ENCODE results near the gene SLC15A1.

- no peak for TF ChIP-seq POLR2A (IDR thresholded peaks at IDR 0.05)
- TF ChIP-seq, protein P1, sequence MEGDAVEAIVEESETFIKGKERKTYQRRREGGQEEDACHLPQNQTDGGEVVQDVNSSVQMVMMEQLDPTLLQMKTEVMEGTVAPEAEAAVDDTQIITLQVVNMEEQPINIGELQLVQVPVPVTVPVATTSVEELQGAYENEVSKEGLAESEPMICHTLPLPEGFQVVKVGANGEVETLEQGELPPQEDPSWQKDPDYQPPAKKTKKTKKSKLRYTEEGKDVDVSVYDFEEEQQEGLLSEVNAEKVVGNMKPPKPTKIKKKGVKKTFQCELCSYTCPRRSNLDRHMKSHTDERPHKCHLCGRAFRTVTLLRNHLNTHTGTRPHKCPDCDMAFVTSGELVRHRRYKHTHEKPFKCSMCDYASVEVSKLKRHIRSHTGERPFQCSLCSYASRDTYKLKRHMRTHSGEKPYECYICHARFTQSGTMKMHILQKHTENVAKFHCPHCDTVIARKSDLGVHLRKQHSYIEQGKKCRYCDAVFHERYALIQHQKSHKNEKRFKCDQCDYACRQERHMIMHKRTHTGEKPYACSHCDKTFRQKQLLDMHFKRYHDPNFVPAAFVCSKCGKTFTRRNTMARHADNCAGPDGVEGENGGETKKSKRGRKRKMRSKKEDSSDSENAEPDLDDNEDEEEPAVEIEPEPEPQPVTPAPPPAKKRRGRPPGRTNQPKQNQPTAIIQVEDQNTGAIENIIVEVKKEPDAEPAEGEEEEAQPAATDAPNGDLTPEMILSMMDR (IDR thresholded peaks at IDR 0.05) = no peak
- TF ChIP-seq POLR2AphosphoS5 (IDR thresholded peaks at IDR 0.05) = no peak
These were observed 94.9 kb downstream of the SLC15A1 start for GRCh38 chr13:98657506-98658085.
